ENCODE results near the gene STEEP1.

- TF ChIP-seq, protein P1, sequence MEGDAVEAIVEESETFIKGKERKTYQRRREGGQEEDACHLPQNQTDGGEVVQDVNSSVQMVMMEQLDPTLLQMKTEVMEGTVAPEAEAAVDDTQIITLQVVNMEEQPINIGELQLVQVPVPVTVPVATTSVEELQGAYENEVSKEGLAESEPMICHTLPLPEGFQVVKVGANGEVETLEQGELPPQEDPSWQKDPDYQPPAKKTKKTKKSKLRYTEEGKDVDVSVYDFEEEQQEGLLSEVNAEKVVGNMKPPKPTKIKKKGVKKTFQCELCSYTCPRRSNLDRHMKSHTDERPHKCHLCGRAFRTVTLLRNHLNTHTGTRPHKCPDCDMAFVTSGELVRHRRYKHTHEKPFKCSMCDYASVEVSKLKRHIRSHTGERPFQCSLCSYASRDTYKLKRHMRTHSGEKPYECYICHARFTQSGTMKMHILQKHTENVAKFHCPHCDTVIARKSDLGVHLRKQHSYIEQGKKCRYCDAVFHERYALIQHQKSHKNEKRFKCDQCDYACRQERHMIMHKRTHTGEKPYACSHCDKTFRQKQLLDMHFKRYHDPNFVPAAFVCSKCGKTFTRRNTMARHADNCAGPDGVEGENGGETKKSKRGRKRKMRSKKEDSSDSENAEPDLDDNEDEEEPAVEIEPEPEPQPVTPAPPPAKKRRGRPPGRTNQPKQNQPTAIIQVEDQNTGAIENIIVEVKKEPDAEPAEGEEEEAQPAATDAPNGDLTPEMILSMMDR (IDR thresholded peaks at IDR 0.05 in 8 of 11, conservative IDR thresholded peaks at IDR 0.05 in 3 of 11): no peak
- no peak for TF ChIP-seq POLR2AphosphoS5 (IDR thresholded peaks at IDR 0.05)
- no peak for TF ChIP-seq POLR2A (IDR thresholded peaks at IDR 0.05)
These were observed 72.7 kb downstream of the STEEP1 start for GRCh38 chrX:119492463-119492862.

Data from spleen (tissue), 7 donors.